NB4 (cell line): ENCODE results near the gene TMEM53.

ENCODE experiments used
- CTCF ChIP-seq: IDR thresholded peaks from one replicate; pipeline ENCODE4 v1.5.1; 2012; ENCODE audit warnings: low read depth, low read length
- POLR2A ChIP-seq: IDR thresholded peaks from 2 replicates; pipeline ENCODE4 v1.6.1; 2011; ENCODE audit warnings: mild to moderate bottlenecking; ENCODE audit not compliant: insufficient read length; ENCODE audit errors: extremely low read depth

- TF ChIP-seq CTCF, result no peak
- TF ChIP-seq POLR2A, result no peak
Measured at GRCh38 chr1:44611866-44612265, 62.4 kb downstream of the TMEM53 start.
